ENCODE measurements around the gene PPFIBP2. TPM values are rescaled to one million over a fixed set of nuclear protein-coding genes. Genes with fewer than 3 reads are reported as not detected.

PPFIBP2 gene
- total RNA-seq, 1 experiment from 2014 or later = 5.7 TPM

DNA sequence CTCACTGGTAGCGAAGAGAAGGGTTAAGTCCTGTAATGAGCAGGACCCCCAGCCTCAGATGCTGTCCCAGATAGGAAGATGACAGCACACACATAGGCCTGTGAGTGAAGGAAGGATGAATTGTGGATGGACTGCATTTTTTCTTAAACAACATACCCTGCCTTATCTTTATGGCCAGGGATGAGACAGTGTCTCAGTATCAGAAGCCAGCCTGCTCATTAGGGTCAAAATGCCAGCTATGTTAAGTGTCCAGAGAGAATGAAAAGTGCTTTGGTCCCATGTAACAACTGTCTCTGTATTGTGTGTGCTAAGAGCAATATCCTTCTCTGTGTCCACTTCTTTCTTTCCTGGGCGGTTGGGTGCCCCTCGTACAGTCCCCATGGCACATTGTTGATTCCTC is 30.2 kb downstream of the PPFIBP2 start:
- no TSS peak for BruUV-seq (replicated peaks)
- intact Hi-C loops (cut with micrococcal nuclease) = no loop called here
- Histone ChIP-seq H3K27me3 (ENCODE audit: insufficient read depth, low read length) (no peaks in the 10 kb centered on the region), H3K9me3 (ENCODE audit: control insufficient read depth in 1 of 2, insufficient read depth in 1 of 2, low read depth in 1 of 2, low read length in 2 of 2) (no peaks in the 10 kb centered on the region), H4K20me1 (ENCODE audit: insufficient read depth) (no peaks in the 10 kb centered on the region), H3K4me3 (replicated peaks in 1 of 2; ENCODE audit: low read depth in 1 of 2, low read length in 2 of 2) (no peak overlapping the region), H3K79me2 (ENCODE audit: insufficient read depth, low read length) (no peaks in the 10 kb centered on the region), H2AFZ (ENCODE audit: low read depth, low read length, poor library complexity, severe bottlenecking) (no peak overlapping the region), H3K36me3 (ENCODE audit: control insufficient read depth in 1 of 2, insufficient read depth in 2 of 2, low read length in 2 of 2) (no peaks in the 10 kb centered on the region), H3K9ac (ENCODE audit: low read length) (no peak overlapping the region), H3K27ac (ENCODE audit: low read depth, low read length) (no peak overlapping the region), H3K4me2 (ENCODE audit: low read length) (no peak overlapping the region), H3K4me1 (ENCODE audit: control insufficient read depth in 1 of 2, insufficient read depth in 2 of 2, low read length in 2 of 2) (no peaks in the 10 kb centered on the region), H3K9me2 (ENCODE audit: insufficient read depth) (no peaks in the 10 kb centered on the region)
- TF ChIP-seq JUND (IDR thresholded peaks at IDR 0.05) (no peak), POLR2AphosphoS5 (IDR thresholded peaks at IDR 0.05; ENCODE audit: low read depth, low read length) (no peak), CBX3 (IDR thresholded peaks at IDR 0.05; ENCODE audit: low read depth) (no peak), EZH2 (IDR thresholded peaks at IDR 0.05) (no peak), ELF1 (IDR thresholded peaks at IDR 0.05; ENCODE audit: borderline replicate concordance, low read depth) (no peak), TCF7L2 (IDR thresholded peaks at IDR 0.05; ENCODE audit: borderline replicate concordance, extremely low read depth, insufficient read depth, insufficient read length) (no peak), POLR2A (IDR thresholded peaks at IDR 0.05; ENCODE audit: borderline replicate concordance, extremely low read depth, insufficient read depth, insufficient read length) (no peak), ZBTB33 (IDR thresholded peaks at IDR 0.05; ENCODE audit: extremely low read depth, insufficient replicate concordance, low read length) (no peak), SIN3A (IDR thresholded peaks at IDR 0.05; ENCODE audit: low read depth) (no peak), YY1 (IDR thresholded peaks at IDR 0.05; ENCODE audit: extremely low read depth, insufficient replicate concordance, low read depth, low read length) (no peak), FOSL1 (IDR thresholded peaks at IDR 0.05; ENCODE audit: low read depth) (no peak)
- TF ChIP-seq, protein P1, sequence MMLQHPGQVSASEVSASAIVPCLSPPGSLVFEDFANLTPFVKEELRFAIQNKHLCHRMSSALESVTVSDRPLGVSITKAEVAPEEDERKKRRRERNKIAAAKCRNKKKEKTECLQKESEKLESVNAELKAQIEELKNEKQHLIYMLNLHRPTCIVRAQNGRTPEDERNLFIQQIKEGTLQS (IDR thresholded peaks at IDR 0.05) = no peak
- ChIA-PET RAD21 (ENCODE audit: low non-redundant PET in 1 of 2, low total read pairs in 2 of 2, uncharacterized antibody in 2 of 2, unreplicated experiment in 2 of 2) (no interaction called here), POLR2A (no interaction called here), CTCF (no interaction called here)
- ATAC-seq (no peak), DNase-seq (ENCODE audit: low read depth, low spot score) (no peak)

Measured in HCT116 (cell line).